HG03442 (cell line): ENCODE measurements around the gene P3R3URF.
A peak's percentile ranks its signal among the peaks of the same experiment; 100 is the strongest.
"Not testable (repeated sequence)": the region's sequence is repeated elsewhere in the genome, so short reads cannot be mapped to it uniquely, and the experiment has no call there.

ENCODE experiments used
- ATAC-seq: cut with Tn5 transposase; IDR thresholded peaks from one replicate; pipeline ENCODE4 v1.9.1; 2021; ENCODE audit warnings: mild to moderate bottlenecking, moderate library complexity; ENCODE audit not compliant: unreplicated experiment

The P3R3URF gene

DNA sequence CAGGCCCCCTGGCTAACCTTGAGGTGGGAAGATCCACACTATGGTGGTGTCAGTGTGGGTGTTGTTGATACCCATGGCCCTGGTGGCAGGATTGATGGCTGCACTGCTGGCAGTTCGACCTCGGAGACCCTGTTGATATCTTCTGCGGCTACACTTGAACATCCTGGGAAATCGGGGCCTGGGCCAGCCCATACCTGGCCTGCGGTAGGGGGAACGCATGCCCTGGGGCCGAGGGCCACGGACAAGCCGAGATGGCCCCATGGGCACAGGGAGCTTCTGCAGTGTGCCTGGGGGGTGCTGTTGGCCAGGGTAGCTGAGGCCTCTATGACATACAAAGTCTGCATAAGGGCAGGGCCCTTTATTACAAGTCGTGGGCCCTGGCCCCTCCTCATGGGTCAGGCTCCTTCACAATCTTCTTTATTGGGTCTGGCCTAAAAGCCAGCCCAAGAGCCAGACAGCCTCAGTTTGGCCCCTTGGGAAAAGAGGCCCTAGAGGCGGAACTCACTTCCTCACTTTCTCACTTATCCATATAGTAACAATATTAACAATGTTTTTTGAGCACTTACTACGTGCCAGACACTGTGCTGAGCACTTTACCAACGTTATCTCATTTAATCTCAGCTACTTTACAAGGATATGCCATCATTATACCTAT, at the start of gene P3R3URF:
Gene P3R3URF, minus strand, starts transcription at position 278 of the 655 bp plus-strand sequence. Its CDS starts 17 bp downstream, at position 261.
- no peak for ATAC-seq

DNA sequence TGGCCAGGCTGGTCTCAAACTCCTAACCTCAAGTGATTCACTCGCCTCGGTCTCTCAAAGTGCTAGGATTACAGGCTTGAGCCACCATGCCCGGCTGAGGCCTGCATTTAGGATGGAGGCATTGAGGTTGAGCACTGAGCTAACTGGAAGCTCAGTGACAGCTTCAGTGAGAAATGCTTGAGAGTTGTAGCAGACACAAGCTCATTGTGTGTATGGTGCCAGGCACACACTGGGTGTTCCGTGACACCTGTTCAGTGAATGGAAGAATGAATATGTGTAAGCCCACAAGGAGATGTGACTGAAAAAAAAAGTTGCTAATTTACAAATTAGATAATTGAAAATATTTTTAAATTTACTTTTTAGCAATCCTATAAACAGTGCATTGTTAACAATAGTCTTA, 48.7 kb upstream of the P3R3URF start:
- no peak for ATAC-seq

DNA sequence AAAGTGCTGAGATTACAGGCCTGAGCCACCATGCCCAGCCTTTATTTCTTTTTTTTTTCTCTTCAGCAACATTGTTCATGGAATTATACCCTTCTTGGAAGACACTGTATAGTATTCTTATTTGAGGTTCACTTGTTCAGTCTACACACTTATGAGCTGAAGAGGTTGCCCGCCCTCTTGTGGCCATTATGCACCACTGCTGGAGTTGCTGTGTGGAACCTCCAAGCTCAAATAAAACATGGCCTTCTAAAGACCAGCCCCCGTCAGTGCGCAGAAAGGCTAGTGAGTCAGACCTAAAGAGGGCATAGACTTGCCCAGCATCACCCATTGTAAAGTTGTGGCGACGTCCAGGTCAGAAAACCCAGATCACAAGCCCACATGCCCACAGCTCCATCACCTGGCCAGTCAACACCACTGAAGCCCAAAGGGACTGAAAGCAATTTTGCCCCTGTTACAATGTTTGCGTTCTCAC, 47.2 kb upstream of the P3R3URF start:
- ATAC-seq: no peak

DNA sequence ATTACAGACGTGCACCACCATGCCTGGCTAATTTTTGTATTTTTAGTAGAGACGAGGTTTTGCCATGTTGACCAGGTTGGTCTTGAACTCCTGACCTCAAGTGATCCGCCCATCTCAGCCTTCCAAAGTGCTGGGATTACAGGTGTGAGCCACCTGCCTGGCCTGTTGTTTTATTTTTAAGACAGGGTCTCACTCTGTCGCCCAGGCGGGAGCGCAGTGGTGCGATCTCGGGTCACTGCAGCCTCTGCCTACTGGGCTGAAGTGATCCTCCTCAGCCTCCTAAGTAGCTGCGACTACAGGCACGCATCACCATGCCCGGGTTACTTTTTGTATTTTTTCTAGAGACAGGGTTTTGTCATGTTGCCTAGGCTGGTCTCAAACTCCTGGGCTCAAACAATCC, 46.8 kb upstream of the P3R3URF start:
- ATAC-seq: not testable (repeated sequence)

GRCh38 chr1:46221749-46222148, 45.5 kb upstream of the P3R3URF start:
- ATAC-seq: no peak

- ATAC-seq: no peak
Measured at GRCh38 chr1:46220808-46221207, 44.5 kb upstream of the P3R3URF start.

DNA sequence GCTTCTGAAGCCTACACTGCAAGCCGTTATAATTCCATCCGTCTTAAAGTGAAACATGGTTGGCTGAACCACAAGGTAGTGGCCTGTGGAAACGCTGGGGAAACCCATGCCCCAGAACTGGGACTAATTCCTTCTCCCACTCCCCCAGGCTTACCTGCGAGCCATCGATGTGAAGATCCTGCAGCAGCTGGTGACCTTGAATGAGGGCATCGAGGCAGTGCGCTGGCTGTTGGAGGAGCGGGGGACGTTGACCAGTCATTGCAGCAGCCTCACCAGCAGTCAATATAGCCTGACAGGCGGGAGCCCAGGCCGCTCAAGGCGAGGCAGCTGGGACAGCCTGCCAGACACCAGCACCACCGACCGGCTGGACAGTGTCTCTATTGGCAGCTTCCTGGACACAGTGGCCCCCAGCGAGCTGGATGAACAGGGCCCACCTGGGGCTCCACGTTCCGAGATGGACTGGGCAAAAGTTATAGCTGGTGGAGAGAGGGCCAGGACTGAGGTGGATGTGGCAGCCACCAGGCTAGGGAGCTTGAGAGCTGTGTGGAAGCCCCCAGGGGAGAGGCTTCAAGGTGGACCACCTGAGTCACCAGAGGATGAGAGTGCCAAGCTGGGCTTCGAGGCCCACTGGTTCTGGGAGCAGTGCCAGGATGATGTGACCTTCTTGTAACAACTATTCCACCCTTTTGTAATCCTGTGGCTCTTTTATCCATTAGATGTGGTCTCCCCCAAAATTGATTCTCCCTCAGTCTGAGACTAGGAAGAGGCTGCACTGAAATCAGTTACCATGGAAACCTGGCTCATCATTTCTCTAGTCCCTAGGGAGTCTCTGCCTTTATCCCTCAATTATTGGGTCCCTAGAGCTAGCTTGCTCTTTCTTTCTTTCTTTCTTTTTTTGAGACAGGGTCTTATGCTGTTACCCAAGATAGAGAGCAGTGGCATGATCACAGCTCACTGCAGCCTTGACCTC, 43.5 kb upstream of the P3R3URF start:
- no peak for ATAC-seq

DNA sequence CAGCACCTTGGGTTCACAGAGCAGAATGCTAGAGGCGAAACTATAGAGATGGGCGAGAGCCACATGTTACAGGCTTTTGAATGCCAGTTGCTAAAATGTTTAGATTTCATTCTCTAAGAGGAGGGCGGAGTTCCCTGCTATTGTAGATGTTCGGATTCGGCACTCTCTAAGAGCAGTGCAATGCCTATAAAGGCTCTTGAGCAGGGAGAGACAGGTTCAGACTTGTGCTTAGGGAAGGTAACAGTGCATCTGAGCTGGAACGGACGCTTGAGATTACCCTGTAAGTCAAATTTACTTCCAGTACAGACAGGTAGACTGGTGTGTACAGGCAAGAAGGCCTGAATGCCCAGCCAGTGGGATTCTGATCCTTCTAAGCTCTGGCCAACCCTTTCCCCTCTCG, 42.2 kb upstream of the P3R3URF start:
- no peak for ATAC-seq

DNA sequence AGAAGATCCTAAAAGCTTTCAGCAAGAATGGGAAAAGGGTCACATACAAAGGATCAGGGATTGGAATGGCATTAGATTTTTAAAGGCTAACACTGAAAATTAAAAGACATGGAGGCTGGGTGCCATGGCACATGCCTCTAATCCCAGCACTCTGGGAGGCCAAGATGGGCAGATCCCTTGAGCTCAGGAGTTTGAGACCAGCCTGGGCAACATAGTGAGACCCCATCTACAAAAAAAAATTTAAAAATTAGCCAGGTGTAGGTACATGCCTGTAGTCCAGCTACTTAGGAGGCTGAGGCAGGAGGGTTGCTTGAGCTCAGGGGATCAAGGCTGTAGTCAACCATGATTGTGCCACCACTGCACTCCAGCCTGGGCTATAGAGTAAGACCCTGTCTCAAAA, 39.2 kb upstream of the P3R3URF start:
- ATAC-seq: no peak

DNA sequence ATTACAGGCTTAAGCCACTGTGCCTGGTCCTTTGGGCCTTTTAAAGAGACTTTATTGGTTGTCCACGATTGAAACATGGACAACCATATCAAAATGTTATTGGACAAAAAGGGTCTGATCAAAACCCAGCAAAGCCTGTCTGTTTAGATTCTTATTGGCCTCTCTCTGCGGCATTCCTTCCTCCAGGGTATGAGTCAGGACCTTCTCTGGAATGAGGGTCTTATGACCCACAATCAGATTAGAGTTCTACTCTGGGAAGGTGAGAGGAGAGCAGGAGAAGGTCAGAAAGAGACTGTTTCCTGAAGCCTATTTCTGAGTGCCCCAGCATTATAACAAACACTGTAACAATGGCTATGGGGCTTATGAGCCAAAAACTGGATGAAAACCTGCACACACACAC, 34.8 kb upstream of the P3R3URF start:
- no peak for ATAC-seq

DNA sequence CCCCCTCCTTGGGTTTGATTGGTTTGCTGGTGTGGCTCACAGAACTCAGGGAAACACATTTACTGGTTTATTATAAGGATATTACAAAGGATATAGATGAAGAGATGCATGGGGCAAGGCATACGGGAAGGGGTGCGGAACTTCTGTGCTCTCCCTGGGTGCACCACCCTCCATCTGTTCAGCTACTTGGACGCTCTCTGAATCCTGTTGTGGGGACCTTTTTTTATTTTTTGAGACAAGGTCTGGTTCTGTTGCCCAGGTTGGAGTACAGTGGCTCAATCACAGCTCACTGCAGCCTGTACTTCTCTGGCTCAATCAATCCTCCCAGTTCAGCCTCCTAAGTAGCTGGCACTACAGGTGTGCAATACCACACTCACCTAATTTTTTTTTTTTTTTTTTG, 34.3 kb upstream of the P3R3URF start:
- ATAC-seq: no peak

GRCh38 chr1:46206399-46206798, 30.1 kb upstream of the P3R3URF start:
- ATAC-seq: no peak

GRCh38 chr1:46205791-46206190, 29.5 kb upstream of the P3R3URF start:
- ATAC-seq: no peak

DNA sequence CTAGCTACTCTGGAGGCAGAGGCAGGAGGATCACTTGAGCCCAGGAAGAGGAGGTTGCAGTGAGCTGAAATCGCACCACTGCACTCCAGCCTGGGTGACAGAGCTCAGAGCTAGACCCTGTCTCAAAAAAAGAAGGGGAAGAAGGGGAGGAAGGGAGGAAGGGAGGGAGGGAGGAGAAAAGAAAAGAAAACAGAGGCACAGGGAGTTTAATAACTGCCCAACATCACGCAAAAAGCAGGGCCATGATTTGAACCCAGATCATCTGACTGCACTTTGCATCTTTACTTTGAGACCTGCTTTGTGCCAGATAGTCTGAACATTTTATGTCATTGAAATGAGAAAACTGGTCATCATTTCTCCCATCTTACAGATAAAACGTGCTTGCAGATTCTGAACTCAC, 28.9 kb upstream of the P3R3URF start:
- ATAC-seq: no peak

GRCh38 chr1:46204406-46204742, 28.1 kb upstream of the P3R3URF start:
- no peak for ATAC-seq

DNA sequence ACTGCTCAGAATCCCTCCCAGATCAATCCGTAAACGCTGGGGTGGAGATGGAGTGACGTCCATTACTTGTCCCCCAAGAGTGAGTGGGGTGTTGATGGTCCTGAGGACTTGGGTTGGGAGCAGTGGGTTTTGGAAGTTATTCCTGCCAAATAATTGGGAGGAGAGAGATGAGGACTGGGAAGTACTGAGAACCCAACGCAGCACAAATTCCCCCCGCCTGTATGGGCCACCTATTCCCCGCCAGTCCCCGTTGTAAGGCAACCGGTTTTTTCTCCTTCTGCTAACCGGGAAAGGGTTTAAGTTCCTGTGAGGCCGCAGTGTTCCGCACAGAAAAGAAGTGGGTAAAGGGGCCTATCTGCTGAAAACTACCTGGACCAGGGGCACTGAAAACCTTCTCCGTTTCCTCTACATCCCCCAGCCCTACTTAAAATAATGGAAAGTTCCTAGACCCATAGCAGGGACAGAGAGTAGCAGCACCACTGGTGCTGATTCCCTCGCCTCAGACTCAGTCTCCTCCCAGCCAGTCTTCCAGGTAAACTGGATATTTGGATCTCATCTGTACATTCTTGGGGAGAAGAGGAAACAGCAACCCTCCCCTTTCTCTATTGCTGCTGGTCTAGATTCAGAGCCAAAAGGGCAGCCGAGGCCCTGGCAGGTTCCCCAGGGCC, 27.6 kb upstream of the P3R3URF start:
- no peak for ATAC-seq

DNA sequence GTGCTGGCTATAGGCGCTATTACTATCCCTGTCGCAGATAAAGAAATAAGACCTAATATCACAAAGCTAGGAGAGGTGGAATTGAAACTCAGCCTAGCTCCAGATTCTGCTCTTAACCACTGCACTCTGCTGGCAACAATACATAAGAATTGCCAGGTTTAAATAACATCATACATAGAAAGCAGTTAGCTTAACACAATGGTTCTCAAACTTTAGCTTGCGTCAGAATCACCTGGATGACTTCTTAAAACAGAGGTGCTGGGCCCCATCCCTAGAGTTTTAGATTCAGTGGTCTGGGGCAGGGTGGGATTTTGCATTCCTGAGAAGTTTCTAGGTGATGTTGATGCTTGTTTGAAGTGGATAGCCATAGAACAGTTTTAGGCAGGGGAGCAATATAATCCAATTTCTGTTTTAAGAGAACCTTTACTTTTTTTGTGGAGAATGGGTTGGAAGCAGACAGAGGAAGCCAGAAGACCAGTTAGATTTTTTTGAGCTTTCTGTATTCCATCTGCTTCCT, 23.0 kb upstream of the P3R3URF start:
- ATAC-seq: no peak

DNA sequence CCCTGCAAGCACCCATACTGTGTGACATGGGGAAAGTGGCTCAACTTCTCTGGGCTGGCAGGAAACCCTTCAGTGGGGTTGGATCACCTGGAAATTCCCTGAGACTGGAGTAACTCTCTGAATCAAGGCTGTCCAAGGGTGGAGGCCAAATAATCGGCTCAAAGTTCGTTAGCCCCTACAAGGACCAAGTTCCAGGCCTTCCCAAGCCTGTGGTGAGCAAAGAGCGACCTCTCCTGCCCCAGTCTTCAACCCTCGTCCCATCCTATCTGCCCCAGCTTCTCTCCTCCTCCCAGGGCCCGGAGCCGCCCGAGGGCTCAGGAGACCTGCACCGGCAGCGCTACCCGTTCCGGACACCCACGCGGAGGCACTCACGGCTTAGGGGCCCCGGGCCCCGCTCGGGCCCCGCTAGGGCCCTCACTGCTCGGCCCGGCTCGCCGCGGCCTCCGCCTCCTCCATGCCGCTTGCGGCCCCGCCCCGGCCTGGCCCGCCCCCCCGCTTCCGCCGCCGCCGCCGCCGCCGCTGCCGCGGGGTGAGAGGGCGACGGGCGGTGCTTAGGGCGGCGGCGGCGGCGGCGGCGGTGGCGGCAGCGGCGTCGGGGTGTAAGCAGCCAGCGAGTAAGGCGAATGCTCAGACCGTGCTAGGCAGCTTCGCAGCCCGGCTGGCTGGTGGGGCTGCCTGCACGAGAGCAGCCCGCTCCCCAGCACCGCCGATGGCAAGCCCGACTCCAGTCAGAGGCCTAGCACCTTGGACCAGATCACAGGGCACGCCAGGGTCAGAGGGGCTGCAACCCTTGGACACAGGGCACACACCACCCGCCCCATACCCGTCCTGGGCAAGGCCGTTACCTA, 21.9 kb upstream of the P3R3URF start, which contains the start of gene POMGNT1:
Gene POMGNT1, minus strand, starts transcription at position 471 of the 848 bp plus-strand sequence. CDS start 613 bp downstream, outside the sequence.
- peak; percentile 82 for ATAC-seq

DNA sequence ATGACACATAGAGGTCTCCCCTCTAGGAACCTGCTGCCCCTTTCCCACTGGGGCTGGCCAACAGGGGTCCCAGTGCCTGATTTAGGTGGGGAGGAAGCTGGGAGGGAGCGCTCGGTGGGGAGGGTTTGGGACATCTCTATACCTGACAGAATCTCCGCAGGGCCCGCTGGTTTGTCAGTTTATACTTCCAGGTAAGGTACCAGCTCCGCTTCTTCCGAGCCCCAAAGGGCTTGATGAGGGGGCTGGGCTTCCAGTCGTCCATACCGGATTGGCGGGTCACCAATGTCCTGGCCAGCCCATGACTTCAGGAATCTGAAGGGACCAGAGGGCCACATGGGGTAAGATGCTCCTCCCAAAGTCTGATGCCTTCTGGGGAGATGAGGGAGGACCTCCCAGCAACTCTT, 21.3 kb upstream of the P3R3URF start:
- ATAC-seq: no peak

DNA sequence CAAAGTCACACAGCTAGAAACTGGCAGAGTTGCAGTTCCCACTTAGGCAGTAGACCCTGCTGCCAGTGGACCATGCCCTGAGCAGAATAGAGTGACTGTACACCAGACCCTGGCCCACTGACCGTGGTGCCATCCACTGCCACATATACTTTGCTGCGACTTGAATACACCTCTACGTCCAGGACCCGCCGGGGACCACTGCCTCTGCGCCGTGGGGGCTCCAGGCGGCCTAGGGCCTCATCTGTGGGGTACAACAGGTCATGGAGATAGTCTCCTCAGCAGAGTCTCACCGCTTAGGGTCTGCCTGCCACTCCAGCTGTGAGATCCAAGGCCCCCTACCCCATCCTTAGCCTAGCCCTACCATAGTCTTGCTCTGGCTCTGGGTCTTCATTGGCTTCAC, 20.3 kb upstream of the P3R3URF start:
- ATAC-seq: no peak
